Measurements from ENCODE around the gene GRM6.

The GRM6 gene

GRCh38 chr5:178984145-178985072 lies 10.7 kb downstream of the GRM6 start:
- DNase-seq (ENCODE audit: low read depth): no peak

GRCh38 chr5:178983728-178984127 lies 11.4 kb downstream of the GRM6 start:
- no peak for DNase-seq (ENCODE audit: low read depth)

- no peak for DNase-seq (ENCODE audit: low read depth)
Measured at GRCh38 chr5:178982941-178983340, 12.2 kb downstream of the GRM6 start.

GRCh38 chr5:178981381-178981780 lies 13.7 kb downstream of the GRM6 start:
- no peak for DNase-seq (ENCODE audit: low read depth)

GRCh38 chr5:178965465-178966055 lies 29.6 kb downstream of the GRM6 start:
- no peak for DNase-seq (ENCODE audit: low read depth)

GRCh38 chr5:178941361-178941760 lies 53.8 kb downstream of the GRM6 start:
- no peak for DNase-seq (ENCODE audit: low read depth)

- no peak for DNase-seq (ENCODE audit: low read depth)
Measured at GRCh38 chr5:178940569-178941360, 54.4 kb downstream of the GRM6 start, which contains the start of gene ZNF454. Gene ZNF454, plus strand, starts transcription at chr5:178941198. Its CDS starts 1,594 bp downstream, at chr5:178942792.

GRCh38 chr5:178931846-178932760 lies 63.0 kb downstream of the GRM6 start:
- DNase-seq (ENCODE audit: low read depth): no peak
